HG03342 (cell line): ENCODE results near the gene ANKRD65.
"Not testable (repeated sequence)": the region's sequence is repeated elsewhere in the genome, so short reads cannot be mapped to it uniquely, and the experiment has no call there.

Source experiments
- ATAC-seq: cut with Tn5 transposase; IDR thresholded peaks from one replicate; pipeline ENCODE4 v1.9.1; 2021; ENCODE audit warnings: mild to moderate bottlenecking, moderate library complexity; ENCODE audit not compliant: unreplicated experiment

ANKRD65 gene

DNA sequence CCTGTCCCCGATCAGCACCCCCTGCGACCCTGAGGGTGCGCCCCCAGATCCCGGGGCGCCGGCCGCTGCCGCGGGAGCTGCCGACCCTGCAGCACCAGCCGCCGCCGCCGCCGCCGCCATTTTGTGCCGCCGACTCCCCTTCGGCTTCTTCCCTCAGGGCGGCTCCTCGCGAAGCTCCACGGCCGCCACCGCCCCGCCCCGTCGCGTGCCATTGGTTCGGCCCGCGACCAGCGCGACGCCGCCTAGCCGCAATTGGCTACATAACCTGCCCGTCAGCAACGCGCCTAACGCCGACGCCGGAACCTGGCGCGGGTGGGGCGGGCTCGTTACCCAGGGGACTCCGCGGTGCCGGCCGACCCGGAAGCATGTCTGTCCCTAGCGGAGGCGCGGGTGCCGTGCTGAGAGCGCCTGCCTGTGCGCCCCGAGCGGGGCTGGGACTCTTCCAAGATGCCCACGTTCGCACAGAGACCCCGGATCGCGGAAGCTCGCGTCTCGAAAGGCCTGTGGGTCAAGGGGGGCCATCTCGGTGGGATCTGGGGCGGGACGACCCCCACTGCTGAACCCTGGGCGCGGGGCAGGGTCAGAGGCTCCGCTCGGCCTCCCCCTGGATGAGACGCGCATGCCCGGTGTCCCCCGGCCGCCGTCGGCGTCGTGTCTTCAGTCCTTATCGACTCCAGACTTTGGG lies 21.7 kb downstream of the ANKRD65 start, which contains the start of gene CCNL2:
Gene CCNL2 (minus strand): TSS at position 149 of the 685 bp plus-strand sequence. CDS start 29 bp downstream, at position 120.
- peak; percentile 91 for ATAC-seq

DNA sequence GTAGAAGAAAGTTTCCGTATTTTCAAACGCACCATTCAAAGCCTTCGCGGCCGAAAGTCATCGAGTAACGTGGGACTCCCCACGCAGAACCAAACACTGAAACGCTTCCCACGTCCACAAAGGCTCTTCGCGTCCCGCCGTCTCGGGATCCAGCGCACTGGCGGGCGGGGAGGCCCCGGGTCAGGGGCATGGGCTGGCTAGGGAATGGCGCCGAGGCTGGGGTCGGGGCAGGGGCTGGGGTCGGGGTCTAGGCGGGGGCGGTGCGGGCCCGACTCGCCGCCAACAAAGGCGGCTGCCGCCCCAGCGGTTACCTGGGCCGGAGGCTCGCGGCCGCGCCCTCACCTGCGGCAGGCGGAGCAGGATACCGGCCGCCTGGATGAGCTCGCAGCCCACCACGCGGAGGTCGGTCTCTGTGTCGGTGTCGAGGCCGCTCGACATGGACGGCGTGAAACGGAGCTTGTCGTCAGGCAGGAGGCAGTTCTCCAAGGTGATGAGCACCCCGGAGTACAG lies 22.3 kb downstream of the ANKRD65 start:
- ATAC-seq = peak; percentile 17

DNA sequence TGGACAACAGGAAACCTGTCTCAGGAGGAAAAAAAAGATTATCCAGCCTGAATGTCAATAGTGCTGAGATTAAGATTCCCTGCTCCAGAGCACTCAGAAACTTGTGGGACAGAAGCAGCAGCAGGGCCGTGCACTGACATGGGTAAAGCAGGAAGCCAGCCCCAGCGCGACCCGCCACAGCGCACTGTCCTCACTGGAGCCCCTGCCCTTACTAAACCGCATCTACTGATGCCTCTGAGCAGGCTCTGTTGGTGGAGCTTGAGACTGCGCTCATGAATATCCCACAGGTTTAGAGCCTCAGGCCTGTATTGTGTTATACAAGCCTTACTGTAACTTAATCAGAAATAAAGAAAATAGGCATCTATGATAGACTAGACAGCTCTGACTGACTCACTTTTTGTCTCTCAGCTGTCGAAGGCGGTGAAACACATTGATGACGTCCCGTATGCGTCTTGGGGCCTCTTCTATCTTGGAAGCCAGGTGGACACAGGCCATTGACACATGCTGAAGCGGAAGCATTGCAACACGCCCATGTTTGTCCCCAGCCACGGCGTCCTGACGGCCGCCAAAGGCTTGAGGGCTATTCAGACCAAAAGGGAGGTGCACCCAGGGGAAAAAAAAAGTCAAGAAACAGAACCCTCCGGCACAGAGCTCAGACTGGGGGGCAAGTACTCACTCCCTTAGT lies 23.1 kb downstream of the ANKRD65 start:
- no peak for ATAC-seq

DNA sequence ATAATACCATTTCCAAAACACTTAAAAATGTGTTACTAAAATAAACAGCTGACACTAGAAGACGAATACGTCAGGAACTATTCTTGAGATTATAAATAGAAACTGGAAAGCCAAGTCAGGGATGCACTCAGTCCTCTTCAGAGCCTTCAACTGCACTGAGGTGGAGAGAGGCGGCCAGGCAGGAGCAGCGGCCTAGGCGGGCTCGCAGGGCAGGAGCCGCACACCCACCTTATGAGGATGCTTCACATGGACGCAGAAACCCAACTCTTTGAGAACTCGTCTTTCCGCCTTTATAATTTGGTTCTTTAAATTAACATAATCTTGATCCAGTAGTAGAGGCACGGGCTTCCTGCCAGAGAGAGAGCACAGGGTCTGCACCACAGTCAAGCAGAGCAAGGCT lies 25.9 kb downstream of the ANKRD65 start:
- no peak for ATAC-seq

DNA sequence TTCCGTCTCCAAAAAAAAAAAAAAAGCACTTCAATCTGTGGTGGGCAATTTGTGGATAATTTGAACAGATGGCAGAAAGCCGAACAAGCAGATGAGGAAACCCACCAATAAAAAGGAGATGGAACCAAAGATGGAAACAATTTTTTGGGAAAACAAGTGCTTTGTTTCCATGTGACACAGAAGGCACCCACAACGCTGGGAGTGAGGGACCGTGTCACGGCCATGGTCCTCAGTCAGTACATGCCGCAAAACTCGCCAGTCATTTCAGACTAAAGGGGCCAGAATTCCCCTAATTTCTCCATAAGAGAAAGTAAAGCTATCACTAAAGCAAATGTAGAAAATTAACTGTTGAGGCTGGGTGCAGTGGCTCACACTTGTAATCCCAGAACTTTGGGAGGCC lies 27.0 kb downstream of the ANKRD65 start:
- no peak for ATAC-seq

DNA sequence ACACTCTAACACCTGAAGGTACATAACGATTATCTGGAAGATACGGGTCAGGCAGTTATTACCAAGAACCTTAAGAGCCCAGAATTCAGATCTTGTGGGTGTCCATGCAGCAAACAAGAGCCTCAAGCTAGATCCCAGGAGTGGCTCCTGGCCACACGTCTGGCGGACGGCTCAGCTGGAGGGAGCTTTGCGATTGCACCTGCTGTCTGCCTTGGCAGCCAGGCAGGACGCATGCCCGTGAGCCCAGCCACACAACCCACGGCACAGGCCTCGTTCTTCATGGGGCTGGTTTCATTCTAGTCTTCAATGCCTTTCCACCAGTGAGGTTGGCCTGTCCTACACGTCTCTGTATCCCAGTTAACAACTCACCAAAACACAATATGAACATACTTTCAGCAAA lies 27.6 kb downstream of the ANKRD65 start:
- ATAC-seq = no peak

DNA sequence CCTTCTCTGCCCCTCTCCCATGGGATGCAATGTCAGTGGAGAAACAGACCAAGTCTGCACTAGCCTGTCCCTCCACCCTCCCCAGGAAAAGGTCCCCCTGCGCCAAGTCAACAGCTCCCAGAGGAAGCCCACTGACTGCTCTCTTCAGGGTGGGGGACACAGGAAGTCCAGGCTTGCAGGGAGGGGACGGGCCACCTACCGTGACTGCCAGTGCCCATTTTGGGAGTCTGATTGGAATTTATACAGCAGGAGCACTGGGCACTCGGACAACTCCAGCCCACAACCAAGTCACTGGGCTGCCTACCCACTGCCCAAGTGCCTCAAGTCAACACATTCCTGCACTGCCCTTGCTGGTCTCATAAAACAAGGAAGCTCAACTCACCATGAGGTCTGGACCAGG lies 28.1 kb downstream of the ANKRD65 start:
- no peak for ATAC-seq

DNA sequence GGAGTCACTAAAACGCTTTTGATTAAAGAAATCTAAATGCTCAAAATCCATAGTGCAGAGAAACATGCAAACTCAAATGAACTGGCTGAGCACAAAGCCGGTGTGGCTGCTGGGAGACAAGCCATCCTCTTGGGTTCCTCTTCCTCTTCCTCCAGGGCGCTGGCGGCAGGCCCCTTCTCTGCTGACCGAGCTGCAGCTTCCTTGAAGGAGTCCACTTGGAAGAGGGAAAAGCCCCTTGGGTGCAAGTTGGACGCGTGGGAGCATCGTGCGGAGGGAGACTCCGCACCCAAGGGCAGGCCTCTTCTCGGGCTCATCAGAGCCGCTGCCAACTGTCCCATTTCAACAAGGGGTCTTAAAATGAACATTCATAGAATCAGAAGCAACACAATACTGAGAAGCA lies 29.9 kb downstream of the ANKRD65 start:
- no peak for ATAC-seq

DNA sequence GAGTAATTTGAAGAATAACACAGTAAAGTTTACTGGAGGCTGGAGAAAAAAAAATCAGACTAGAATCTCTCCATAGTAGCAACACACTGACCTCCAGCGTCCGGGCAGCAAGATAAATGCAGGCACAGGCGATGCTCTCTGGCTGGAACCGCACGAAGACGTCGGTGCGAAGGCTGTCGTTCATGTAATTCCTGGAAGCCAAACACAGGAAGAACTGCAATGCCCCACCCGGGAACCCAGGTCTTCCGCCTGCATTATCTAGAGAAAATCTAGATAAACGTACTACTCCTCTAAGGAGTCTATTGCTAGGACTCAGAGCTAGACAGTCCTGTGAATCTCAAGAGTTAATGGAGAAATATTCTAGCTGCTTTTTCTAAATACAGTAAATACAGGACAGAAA lies 30.4 kb downstream of the ANKRD65 start:
- ATAC-seq = no peak

DNA sequence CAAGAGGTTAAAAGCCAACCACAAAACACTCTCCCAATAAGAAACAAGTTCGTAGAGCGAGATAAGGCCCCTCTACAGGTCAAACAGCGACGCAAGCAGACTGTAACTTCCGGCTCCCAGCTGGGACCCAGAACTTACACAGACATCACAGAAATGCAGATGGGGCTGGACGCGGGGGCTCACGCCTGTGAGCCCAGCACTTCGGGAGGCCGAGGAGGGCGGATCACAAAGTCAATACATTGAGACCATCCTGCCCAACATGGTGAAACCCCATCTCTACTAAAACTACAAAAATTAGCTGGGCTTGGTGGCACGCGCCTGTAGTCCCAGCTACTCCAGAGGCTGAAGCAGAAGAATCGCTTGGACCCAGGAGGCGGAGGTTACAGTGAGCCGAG lies 33.0 kb downstream of the ANKRD65 start:
- no peak for ATAC-seq

DNA sequence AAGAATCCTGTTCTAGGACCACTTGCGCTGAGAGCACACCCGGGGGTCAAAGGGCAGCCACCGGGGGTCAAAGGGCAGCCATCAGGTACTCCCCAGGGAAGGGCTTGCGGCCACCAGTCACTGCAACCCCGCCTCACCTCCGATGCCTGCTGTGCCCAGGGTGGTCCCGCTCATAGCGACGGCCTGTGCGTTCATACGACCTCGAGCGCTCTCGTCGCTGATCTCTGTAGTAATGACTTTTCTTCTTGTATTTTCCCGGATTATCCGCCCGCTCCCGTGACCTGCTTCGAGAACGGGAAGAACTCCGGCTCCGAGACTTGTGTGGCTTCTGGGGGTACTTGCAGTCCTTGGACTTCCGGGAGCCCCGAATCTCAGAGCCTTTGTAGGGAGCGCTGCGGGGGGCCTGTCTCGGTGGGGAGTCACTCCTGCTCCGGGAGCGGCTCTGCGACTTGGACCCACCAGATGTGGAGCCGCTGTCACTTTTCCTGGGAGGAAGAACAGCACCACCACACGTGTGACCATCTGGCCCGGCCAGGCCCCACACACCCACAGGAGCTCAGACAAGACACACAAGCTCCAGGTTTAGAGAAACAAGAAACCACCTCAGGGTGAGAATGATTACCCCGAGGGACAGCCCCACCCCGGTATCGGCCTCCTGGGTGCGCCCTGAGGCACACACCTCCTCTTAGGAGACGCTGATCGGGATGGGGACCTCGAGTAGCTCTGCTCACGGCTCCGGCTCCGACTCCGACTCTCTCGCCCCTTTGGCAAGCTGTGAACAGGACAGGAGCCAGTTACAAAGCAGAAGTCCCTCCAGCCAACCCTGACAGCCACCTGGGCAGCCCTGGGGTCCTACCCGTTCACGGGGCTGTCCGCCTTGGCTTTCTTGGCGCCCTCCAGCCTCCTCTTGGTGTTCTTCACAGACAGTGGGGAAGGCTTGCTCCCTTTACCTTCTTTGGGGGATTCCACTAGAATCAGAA lies 33.7 kb downstream of the ANKRD65 start:
- no peak for ATAC-seq

DNA sequence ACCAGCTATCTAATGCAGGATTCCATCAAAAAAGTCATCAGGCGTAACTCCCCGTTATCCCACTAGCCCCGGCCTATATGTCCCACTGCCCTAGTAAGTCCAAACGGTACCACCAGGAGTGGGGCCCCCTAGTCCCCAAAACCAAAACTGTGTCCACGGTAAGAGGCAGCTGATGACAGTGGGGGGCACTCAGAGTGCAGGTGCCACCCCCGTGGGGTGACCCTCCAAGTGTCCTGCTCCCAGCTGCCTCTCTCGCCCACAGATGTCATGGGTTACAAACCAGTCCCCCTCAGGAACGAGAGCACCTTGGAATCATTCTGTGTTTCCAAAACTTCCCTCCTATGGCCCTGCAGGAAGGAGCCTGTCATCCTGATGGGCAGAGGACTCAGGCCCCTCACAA lies 35.1 kb downstream of the ANKRD65 start:
- ATAC-seq = no peak

DNA sequence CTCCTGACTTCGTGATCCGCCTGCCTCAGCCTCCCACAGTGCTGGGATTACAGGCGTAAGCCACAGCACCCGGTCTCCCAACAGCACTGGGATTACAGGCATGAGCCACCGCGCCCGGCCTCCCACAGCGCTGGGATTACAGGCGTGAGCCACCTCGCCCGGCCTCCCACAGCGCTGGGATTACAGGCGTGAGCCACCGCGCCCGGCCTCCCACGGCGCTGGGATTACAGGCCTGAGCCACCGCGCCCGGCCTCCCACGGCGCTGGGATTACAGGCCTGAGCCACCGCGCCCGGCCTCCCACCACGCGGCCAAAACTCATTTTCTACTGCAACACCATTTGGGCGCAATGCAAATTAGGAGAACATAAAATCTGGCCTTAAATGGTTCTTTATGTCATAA lies 35.7 kb downstream of the ANKRD65 start:
- ATAC-seq = not testable (repeated sequence)

DNA sequence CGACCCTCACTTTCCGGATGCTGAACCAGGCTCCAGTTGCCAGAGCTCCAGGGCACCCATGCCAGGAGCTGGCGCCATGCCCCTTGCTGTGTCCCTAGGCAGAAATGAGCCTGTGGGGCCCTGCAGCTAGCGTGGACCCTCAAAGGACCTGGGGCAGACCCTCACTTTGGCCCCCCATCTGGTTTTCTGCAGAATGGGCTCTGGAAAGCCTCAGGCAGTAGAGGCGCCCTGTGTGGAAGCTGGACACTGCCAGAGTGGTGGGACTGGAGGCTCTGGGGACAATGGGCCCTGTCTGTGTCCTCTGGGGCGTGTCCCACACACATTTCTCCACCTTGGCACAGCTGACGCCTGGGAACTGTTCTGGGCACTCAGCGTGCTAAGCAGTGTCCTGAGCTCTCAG lies 39.8 kb downstream of the ANKRD65 start:
- ATAC-seq = no peak

DNA sequence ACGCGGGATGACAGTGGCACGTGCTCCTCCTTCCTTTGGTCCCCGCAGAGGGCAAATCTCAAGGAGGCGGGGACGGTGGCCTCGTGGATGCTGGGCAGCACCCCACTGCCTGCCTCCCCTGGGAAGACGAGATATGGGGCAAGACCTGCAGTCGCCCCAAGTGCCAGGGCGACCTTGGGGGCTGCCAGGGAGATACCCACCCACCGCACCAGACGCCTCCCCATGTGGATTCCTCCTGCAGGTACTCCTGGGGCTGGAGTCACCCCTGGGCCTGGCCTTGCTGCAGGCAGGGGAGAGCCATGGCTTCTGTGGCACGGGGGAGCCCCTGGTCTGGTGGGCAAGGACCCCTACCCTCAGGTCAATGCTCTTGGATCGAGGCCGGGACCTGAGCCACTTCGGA lies 40.2 kb downstream of the ANKRD65 start:
- no peak for ATAC-seq

DNA sequence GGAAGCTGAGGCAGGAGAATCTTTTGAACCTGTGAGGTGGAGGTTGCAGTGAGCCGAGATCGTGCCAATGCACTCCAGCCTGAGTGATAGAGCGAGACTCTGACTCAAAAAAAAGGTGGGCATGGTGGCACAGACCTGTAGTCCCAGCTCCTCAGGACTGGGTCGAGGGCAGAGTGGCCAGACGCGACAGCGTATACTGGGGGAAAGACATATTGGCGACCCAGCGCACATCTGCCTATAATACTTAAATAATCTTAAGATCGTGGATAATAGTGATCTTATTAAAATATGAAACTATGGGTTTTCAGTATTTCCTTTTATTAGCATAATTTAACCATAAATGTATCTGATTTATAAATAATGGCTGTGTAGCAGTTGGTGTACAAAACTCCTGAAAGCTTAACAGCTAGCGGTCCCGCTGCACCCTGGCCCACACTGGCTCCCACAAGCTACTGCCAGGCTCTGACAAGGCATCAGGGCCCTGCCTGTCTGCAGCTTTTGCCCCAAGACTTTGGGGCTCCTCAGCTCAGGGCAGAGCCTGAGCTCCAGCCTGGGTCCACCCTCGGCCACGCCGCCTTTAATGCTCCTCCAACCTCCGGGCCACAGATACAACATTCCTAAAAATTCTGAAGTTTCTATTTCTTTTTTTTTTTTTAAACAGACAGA lies 43.4 kb downstream of the ANKRD65 start:
- ATAC-seq = no peak

DNA sequence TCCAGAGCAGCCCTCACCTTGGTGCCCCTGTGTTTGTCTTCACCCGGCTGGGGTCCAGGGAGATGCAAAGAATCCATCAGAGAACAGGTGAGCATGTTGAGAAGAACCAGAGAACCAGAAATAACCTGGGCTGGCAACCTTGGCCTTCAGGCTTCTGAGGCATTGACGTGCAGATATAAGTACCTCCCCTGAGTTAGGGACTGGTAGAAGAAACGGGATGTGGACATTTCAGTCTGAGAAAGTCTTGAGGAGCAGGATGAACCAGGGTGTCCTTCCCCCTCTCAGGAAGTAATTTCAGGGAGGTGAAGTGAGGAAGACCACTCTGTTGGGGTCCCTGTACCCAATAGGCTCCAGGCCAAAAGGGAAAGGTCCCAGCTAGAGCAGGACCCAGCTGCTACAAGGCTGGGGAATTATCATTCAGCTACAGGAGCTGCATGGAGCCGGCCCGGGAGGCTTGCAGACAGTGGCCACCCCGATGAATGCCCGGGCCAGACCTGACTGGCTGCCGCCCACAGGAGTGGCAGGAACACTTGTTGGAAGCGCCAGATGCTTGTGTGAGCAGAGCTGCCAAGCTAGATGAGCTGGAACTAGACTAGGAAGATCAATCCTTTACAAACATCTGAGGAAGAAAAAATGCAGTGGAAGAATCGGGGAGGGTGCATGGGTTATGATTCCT lies 44.4 kb downstream of the ANKRD65 start:
- ATAC-seq = no peak

DNA sequence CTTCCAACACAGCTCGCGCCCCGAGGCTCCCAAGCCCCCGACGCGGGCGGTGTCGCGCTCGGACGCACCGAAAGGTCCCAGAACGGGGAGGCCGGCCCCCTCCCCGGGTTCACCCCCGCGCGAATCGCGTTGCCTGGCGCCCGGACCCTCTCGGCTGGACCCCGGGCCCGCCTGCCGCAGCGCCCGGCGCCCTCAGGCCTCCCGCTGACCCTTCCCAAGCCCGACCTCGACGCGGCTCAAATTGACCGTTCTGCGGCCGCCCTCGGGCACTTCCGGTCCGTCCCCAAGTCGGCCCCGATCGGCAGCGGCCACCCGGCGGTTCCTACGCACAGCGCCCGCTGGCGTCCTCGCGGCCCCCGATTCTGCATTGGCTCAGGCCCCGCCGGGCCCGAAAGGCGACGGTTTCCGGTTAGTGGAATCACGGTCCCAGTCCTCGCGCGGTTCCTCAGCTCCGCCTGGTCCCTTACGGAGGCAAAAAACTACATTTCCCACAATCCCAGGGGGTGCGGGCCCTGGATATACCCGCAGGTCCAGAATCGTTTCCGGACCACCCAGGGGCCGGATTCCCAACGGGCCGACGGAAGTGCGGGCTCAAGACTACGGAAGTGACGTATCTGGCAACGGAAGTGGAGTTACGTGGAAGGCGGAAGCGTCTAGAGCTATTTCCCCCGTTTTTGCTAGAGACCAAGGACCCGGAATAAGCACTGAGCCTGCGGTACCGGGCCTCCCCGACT lies 46.0 kb downstream of the ANKRD65 start, which contains the start of gene AURKAIP1:
Gene AURKAIP1 (minus strand): TSS at position 279 of the 734 bp plus-strand sequence. CDS start 451 bp downstream, outside the sequence.
- peak; percentile 86 for ATAC-seq

DNA sequence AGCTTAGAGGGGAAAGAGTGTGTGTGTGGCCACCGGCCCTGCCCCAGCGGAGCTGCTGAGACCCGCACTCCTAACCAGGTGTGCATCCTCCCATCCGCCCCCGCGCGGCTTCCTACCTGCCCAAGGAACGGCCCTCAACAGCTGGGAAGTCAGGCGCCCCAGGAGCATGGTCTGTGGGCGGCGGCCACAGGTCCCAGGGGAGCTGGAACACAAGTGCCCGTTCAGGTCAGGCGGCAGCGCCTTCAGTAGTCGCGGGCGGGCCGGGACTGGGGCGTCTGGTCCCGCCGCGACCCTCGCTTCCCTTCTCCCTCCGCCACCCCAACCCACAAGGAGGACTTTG lies 46.5 kb downstream of the ANKRD65 start:
- ATAC-seq = peak; percentile 12
